Measurements from ENCODE around the gene PRDM12.

Gene PRDM12

DNA sequence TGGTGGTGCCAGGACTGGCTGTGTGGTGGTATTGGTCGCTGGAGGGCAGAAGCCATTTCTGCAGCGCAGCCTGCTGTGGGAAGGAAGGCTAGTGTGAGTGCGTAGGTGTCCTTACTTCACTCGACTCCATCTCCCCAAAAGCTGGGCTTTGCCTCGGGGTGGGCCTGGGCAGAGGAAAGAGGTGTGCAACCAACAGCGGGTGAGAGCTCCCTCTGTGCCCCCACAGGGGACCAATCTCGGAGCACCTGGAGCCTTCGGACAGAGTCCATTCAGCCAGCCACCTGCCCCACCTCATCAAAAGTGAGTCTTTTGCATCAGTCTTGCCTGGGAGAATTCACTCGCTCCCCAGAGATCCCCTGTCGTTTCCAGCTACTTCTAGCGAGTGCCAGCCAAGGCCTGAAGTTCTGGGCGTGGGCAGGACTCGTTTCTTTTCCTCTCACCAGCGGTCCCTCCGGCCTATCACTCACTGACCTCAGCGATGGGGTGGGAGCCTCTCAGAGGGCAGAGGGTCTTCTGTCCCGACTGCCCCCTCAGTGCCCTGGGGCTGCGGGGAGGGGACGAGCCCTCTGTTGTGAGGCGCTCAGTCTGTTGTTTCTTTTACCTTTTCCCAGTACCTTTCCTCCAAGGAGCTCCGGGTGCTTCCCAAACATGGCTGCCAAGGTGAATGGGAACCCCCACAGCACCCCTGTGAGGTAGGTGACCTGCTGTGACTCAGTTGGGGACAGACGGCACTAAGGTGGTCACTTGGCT, 32.9 kb upstream of the PRDM12 start:
- peaks cover 57 to 94% of the 10 kb centered on the region in 2 donors for H3K36me3 ChIP-seq (ENCODE audit: control insufficient read depth in 1 of 2, insufficient read depth in 2 of 2, low read length in 2 of 2)
- no peak overlapping the region for H3K4me3 ChIP-seq (ENCODE audit: low read depth in 1 of 2, low read length in 2 of 2)
- H3K9me3 ChIP-seq (ENCODE audit: control insufficient read depth in 1 of 2, low read length in 2 of 2), result no peaks in the 10 kb centered on the region
- no peaks in the 10 kb centered on the region for H3K4me1 ChIP-seq (ENCODE audit: control insufficient read depth in 1 of 2, insufficient read depth in 2 of 2, low read length in 2 of 2)
- no peaks in the 10 kb centered on the region for H3K27me3 ChIP-seq (ENCODE audit: low read depth, low read length)
- no peak overlapping the region for H3K27ac ChIP-seq (ENCODE audit: low read length)

DNA sequence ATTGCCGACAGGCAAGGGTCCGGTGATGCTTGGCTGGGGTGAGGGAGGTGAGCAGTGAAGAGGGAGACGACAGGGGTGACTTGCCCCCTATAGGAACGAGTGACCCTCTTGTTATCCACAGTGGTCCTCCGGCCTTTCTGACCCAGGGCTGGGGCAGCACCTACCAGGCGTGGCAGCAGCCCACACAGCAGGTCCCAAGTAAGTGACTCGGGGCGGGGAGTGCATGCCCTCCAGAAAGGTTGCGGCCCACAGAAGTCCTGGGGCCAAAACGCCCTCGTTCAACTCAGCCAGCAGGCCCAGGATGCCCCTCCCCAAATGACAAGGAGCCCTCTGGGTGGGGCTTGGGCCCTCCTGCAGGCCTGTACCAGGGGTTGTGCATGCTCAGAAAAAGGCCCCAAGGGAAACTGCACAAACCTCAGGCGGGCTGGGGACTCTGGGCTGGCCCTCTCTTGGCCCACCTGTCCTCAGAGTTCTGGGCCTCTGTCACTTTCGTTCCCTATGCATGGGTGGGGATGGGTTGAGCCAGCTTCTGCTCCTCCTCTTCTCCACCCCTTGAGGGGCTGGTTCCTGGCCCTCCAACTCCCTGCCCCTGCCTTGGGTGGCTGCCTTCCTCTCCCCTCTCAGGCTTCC, 32.2 kb upstream of the PRDM12 start:
- peaks cover 59 to 91% of the 10 kb centered on the region in 2 donors for H3K36me3 ChIP-seq (ENCODE audit: control insufficient read depth in 1 of 2, insufficient read depth in 2 of 2, low read length in 2 of 2)

DNA sequence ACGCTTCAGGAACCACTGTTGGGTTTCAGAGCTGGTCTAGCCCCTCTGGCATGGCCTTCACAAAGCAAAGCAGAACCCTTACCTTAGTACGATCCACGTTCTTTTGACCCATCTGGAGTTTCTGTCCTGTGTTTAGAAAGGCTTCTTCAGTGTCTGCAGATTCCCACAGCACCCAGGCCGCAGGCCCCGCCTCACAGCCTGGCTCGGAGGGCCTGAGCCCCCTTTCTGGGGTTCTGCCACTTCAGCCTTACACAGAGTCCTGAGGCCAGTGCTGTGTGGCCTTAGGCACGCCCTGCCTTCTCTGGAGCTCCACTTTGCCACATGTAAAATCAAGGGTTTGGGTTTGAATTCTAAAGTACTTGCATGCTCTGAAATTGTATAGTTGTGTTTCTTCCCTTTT, 31.6 kb upstream of the PRDM12 start:
- H3K27ac ChIP-seq (ENCODE audit: low read length), result no peak overlapping the region
- no peak overlapping the region for H3K4me3 ChIP-seq (ENCODE audit: low read depth in 1 of 2, low read length in 2 of 2)
- peaks cover 62 to 85% of the 10 kb centered on the region in 2 donors for H3K36me3 ChIP-seq (ENCODE audit: control insufficient read depth in 1 of 2, insufficient read depth in 2 of 2, low read length in 2 of 2)
- no peaks in the 10 kb centered on the region for H3K27me3 ChIP-seq (ENCODE audit: low read depth, low read length)
- H3K9me3 ChIP-seq (ENCODE audit: control insufficient read depth in 1 of 2, low read length in 2 of 2), result no peaks in the 10 kb centered on the region
- no peaks in the 10 kb centered on the region for H3K4me1 ChIP-seq (ENCODE audit: control insufficient read depth in 1 of 2, insufficient read depth in 2 of 2, low read length in 2 of 2)

More for the DNA sequence above, 32.2 kb upstream of the PRDM12 start:
- Histone ChIP-seq H3K27me3 (ENCODE audit: low read depth, low read length) (no peaks in the 10 kb centered on the region), H3K27ac (ENCODE audit: low read length) (no peak overlapping the region), H3K9me3 (ENCODE audit: control insufficient read depth in 1 of 2, low read length in 2 of 2) (no peaks in the 10 kb centered on the region), H3K4me3 (ENCODE audit: low read depth in 1 of 2, low read length in 2 of 2) (no peak overlapping the region), H3K4me1 (ENCODE audit: control insufficient read depth in 1 of 2, insufficient read depth in 2 of 2, low read length in 2 of 2) (no peaks in the 10 kb centered on the region)

DNA sequence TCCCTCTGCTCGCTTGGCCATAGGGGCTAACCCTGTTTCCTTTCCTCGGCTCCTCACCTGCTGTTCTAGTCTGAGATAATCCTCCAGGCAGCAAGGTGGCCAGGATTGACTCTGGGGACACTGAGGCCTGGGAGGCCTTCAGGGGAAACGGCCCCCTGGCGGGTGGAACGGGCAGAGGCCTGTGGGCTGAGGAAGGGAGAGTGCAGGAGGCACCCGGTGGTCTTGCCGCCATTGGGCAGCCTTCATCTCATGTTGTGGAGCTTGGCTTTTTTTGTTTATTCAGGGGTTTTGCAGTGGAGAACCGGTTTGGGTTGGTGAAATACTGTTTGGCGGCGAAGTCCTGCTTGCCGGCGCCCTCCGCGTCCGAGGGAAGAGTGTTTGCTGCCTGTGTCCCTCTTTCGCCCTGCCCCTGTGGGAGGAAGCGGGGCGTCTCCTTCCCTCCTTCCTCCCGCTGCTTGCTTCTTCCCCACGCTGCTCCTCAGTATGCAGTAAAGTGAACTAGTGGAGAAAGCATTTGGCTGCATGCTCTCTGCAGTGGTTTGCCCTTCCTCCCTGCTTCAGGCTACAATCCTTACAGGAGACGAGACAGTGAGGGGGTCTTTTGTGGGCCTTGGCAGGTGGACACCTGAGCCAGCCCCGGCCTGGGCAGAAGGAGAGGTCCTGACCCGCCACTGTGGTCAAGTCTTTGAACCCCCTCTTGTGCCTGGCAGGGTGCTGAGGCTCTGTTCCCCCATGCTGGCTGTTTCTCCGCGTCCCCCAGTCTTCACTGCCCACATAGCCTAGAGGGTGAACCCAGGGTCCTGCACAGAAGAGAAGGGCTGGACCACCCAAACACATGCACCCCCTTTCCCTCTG, 30.8 kb upstream of the PRDM12 start:
- Histone ChIP-seq H3K27me3 (ENCODE audit: low read depth, low read length) (no peaks in the 10 kb centered on the region), H3K4me3 (ENCODE audit: low read depth in 1 of 2, low read length in 2 of 2) (no peak overlapping the region), H3K9me3 (ENCODE audit: control insufficient read depth in 1 of 2, low read length in 2 of 2) (no peaks in the 10 kb centered on the region), H3K36me3 (ENCODE audit: control insufficient read depth in 1 of 2, insufficient read depth in 2 of 2, low read length in 2 of 2) (peaks cover 62 to 84% of the 10 kb centered on the region in 2 donors), H3K4me1 (ENCODE audit: control insufficient read depth in 1 of 2, insufficient read depth in 2 of 2, low read length in 2 of 2) (no peaks in the 10 kb centered on the region), H3K27ac (ENCODE audit: low read length) (no peak overlapping the region)

DNA sequence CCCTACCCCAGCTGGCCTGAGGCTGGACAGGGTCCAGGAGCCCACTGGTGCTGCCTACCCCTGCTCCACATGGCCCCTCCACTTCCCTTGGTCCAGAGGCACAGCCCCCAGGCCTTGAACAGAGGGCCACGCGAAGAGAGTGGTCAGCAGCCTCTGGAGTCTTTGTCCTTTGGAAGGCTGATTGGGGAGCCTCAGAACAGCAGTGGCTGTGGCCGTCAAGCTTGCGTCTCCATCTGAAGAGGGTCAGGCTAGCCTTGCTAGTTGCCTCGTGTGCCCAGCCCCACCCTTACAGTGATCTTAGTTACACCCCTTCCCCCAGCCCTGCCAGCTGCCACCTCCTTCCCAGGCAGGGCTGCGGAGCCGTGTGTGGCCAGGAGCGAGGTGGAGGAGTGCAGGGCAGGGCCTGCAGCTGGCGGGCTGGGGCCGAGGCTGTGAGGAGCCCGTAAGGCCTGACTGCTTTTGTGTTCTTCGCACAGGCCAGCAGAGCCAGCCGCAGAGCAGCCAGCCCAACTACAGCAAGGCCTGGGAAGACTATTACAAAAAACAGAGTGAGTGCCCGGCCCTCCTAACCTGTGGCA, 30.1 kb upstream of the PRDM12 start:
- Histone ChIP-seq H3K36me3 (ENCODE audit: control insufficient read depth in 1 of 2, insufficient read depth in 2 of 2, low read length in 2 of 2) (peaks cover 62 to 82% of the 10 kb centered on the region in 2 donors), H3K27ac (ENCODE audit: low read length) (no peak overlapping the region), H3K27me3 (ENCODE audit: low read depth, low read length) (no peaks in the 10 kb centered on the region), H3K4me1 (ENCODE audit: control insufficient read depth in 1 of 2, insufficient read depth in 2 of 2, low read length in 2 of 2) (no peaks in the 10 kb centered on the region), H3K9me3 (ENCODE audit: control insufficient read depth in 1 of 2, low read length in 2 of 2) (no peaks in the 10 kb centered on the region), H3K4me3 (ENCODE audit: low read depth in 1 of 2, low read length in 2 of 2) (no peak overlapping the region)

DNA sequence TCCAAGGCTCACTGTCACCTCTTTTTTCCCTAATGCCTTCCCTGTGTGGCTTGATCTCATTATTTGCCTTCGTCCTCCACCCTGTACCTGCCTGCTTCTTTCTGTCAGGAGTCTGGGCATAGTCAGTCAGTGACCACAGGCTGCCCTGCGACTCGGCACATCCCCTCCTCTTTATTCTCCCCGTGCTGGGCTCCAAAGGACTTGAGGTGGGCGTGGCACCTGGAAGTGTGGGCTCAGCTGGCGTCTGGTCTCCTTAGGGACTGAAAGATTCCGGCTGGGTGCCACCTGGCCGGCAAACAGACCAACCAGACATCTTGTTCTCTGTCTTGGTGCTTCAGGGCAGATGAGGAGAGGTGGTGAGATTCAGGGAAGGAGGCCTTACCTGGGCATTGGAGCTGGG, 29.6 kb upstream of the PRDM12 start:
- peaks cover 62 to 77% of the 10 kb centered on the region in 2 donors for H3K36me3 ChIP-seq (ENCODE audit: control insufficient read depth in 1 of 2, insufficient read depth in 2 of 2, low read length in 2 of 2)
- H3K27me3 ChIP-seq (ENCODE audit: low read depth, low read length), result no peaks in the 10 kb centered on the region
- no peak overlapping the region for H3K27ac ChIP-seq (ENCODE audit: low read length)
- H3K4me3 ChIP-seq (ENCODE audit: low read depth in 1 of 2, low read length in 2 of 2), result no peak overlapping the region
- no peaks in the 10 kb centered on the region for H3K4me1 ChIP-seq (ENCODE audit: control insufficient read depth in 1 of 2, insufficient read depth in 2 of 2, low read length in 2 of 2)
- no peaks in the 10 kb centered on the region for H3K9me3 ChIP-seq (ENCODE audit: control insufficient read depth in 1 of 2, low read length in 2 of 2)

DNA sequence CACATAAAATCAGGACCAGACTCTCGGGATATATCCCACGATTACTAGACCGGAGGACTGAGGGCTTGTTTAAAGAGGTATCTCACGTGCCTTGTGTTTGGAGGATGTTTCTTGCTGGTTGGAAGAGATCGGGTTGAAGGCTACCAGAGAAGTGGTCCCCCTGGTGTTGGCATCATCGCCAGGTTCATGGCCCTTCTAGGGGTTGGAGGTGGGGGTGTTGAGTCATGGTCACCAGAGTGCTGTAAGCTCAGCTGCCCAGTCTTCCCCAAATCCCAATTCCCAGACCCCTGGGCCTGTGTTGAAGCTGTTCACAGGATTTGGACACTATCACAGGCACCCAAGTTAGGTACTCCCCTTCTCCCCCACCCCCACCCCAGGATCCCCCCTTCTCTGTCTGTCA, 29.1 kb upstream of the PRDM12 start:
- Histone ChIP-seq H3K27ac (ENCODE audit: low read length) (no peak overlapping the region), H3K9me3 (ENCODE audit: control insufficient read depth in 1 of 2, low read length in 2 of 2) (no peaks in the 10 kb centered on the region), H3K27me3 (ENCODE audit: low read depth, low read length) (no peaks in the 10 kb centered on the region), H3K4me3 (ENCODE audit: low read depth in 1 of 2, low read length in 2 of 2) (no peak overlapping the region), H3K4me1 (ENCODE audit: control insufficient read depth in 1 of 2, insufficient read depth in 2 of 2, low read length in 2 of 2) (no peaks in the 10 kb centered on the region), H3K36me3 (ENCODE audit: control insufficient read depth in 1 of 2, insufficient read depth in 2 of 2, low read length in 2 of 2) (peaks cover 58 to 72% of the 10 kb centered on the region in 2 donors)

DNA sequence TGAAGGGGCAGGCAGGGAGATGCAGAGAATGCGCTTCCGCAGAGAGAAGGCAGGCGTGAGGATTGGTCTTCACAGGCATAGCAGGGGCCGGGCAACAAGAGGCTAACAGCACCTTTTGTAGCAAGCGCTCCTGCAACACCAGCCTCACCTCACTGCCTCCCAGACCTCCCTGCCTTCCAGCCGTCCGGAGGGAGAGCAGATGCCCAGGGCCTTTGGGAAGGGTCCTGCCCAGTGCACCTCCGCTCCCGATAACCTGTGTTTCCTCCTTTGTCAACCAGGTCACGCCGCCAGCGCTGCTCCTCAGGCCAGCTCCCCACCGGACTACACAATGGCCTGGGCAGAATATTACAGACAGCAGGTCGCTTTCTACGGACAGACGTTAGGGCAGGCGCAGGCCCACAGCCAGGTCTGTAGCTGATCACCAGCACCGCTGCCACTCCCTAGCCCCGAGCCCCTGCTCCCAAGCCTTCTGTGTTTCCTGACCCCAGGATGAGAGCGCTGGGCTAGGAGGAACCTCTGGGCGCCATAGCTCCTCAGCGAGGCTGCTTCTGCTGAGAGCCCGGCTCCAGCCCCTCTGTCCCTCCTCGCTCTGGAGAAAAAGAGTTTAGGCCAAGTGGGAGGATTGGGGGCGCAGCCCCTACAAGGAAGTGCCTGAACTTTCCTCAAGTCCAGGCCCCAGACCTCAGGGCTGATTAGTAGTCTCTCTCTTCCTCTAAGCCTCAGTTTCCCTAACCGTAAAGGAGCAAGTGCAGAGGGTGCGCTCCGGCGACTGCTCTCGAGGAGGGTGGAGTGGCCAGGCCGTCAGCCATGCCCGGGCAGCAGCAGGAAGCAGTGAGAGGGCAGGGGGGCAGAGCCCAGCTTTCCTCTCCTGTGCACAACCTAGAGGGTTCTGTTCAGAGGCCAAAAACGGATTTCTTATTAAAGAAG, 28.4 kb upstream of the PRDM12 start:
- H3K4me1 ChIP-seq (ENCODE audit: control insufficient read depth in 1 of 2, insufficient read depth in 2 of 2, low read length in 2 of 2), result no peaks in the 10 kb centered on the region
- H3K4me3 ChIP-seq (ENCODE audit: low read depth in 1 of 2, low read length in 2 of 2), result no peak overlapping the region
- no peaks in the 10 kb centered on the region for H3K9me3 ChIP-seq (ENCODE audit: control insufficient read depth in 1 of 2, low read length in 2 of 2)
- peaks cover 52 to 65% of the 10 kb centered on the region in 2 donors for H3K36me3 ChIP-seq (ENCODE audit: control insufficient read depth in 1 of 2, insufficient read depth in 2 of 2, low read length in 2 of 2)
- no peak overlapping the region for H3K27ac ChIP-seq (ENCODE audit: low read length)
- no peaks in the 10 kb centered on the region for H3K27me3 ChIP-seq (ENCODE audit: low read depth, low read length)

DNA sequence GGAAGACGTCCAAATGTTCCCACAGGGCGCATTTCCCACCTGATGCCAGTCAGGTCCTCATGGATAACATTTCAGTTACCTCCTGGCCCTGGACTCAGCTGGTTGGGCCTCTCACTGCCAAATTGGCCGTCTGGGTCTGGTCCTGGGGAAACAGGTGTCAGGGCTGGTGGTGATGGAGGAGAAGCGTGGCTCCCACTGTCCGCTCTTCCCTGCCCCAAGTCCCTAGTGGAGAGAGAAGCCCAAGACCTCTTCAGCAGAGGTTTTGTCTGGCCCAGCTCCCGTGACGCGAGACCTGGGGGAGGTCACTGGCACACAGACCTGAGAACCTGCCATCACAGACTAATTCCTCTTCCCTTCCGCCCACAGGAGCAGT, 27.8 kb upstream of the PRDM12 start:
- no peak overlapping the region for H3K27ac ChIP-seq (ENCODE audit: low read length)
- H3K4me1 ChIP-seq (ENCODE audit: control insufficient read depth in 1 of 2, insufficient read depth in 2 of 2, low read length in 2 of 2), result no peaks in the 10 kb centered on the region
- no peak overlapping the region for H3K4me3 ChIP-seq (ENCODE audit: low read depth in 1 of 2, low read length in 2 of 2)
- no peaks in the 10 kb centered on the region for H3K27me3 ChIP-seq (ENCODE audit: low read depth, low read length)
- no peaks in the 10 kb centered on the region for H3K9me3 ChIP-seq (ENCODE audit: control insufficient read depth in 1 of 2, low read length in 2 of 2)
- peaks cover 45 to 59% of the 10 kb centered on the region in 2 donors for H3K36me3 ChIP-seq (ENCODE audit: control insufficient read depth in 1 of 2, insufficient read depth in 2 of 2, low read length in 2 of 2)

DNA sequence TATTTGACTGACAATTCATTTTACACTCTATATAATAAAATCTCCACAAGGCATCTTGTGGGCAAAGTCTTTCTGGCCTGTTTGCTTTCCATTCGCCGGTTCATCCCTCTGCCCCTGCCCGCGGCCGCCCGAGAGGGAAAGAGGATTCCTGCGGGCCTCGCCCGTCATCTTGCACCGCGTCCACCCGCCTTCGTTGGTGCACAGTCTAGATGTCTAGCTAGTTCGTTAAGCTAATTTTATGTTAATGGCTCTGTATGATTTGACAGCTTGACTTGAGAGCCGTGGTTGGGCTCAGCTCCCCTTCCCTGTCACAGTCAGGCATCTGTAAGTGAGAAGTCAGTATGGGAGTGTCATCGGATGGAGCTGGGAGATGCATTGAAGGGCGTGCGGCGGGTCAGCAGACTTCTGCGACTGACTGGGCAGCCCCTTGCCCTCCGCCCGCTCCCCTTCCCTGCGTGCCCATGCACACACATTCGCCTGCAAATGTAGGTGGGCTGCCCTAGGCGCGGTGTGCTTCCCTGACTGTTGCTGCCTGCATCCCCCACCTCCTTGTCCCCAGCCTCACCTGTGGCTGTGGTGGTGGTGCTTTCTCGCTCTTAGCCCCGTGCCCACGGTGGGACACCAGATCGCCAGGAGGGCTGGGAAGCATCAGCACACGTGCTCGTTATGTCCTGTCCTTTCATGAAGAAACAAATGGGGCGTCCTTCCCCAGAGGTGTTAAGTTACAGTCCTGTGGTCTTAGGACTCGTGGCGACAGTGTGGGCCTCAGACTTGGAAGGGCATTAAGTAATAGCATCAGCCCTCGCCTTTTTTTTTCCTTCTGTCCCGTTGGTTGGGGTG, 25.9 kb upstream of the PRDM12 start:
- Histone ChIP-seq H3K27ac (ENCODE audit: low read length) (no peak overlapping the region), H3K4me3 (ENCODE audit: low read depth in 1 of 2, low read length in 2 of 2) (no peak overlapping the region), H3K27me3 (ENCODE audit: low read depth, low read length) (no peaks in the 10 kb centered on the region), H3K36me3 (ENCODE audit: control insufficient read depth in 1 of 2, insufficient read depth in 2 of 2, low read length in 2 of 2) (peaks cover 33 to 42% of the 10 kb centered on the region in 2 donors), H3K4me1 (ENCODE audit: control insufficient read depth in 1 of 2, insufficient read depth in 2 of 2, low read length in 2 of 2) (no peaks in the 10 kb centered on the region), H3K9me3 (ENCODE audit: control insufficient read depth in 1 of 2, low read length in 2 of 2) (no peaks in the 10 kb centered on the region)
